ENCODE results near the gene TOP3B.

- no peak for TF ChIP-seq POLR2AphosphoS5 (IDR thresholded peaks at IDR 0.05; ENCODE audit: low read depth, low read length)
- no peak for TF ChIP-seq SIN3A (IDR thresholded peaks at IDR 0.05; ENCODE audit: borderline replicate concordance, insufficient read depth, low read length)
- TF ChIP-seq TAF1 (IDR thresholded peaks at IDR 0.05; ENCODE audit: borderline replicate concordance, insufficient read depth, low read length), result no peak
- TF ChIP-seq FOXP2 (optimal IDR thresholded peaks at IDR 0.05; ENCODE audit: borderline replicate concordance, extremely low read depth, extremely low read length, insufficient read depth), result no peak
These were observed 36.9 kb downstream of the TOP3B start for GRCh38 chr22:21945453-21946261.
